NT2/D1 (cell line): ENCODE results near the gene TACC2.

ENCODE experiments used
- SUZ12 ChIP-seq: IDR thresholded peaks from 2 replicates; pipeline ENCODE4 v1.6.1; 2011; ENCODE audit not compliant: insufficient read length, insufficient read depth; ENCODE audit errors: extremely low read depth
- YY1 ChIP-seq: IDR thresholded peaks from 2 replicates; pipeline ENCODE4 v1.6.1; 2011; ENCODE audit not compliant: insufficient read length, insufficient read depth
- ZNF274 ChIP-seq: IDR thresholded peaks from 2 replicates; pipeline ENCODE4 v1.6.1; 2011; ENCODE audit warnings: mild to moderate bottlenecking, low read depth, low read length

DNA sequence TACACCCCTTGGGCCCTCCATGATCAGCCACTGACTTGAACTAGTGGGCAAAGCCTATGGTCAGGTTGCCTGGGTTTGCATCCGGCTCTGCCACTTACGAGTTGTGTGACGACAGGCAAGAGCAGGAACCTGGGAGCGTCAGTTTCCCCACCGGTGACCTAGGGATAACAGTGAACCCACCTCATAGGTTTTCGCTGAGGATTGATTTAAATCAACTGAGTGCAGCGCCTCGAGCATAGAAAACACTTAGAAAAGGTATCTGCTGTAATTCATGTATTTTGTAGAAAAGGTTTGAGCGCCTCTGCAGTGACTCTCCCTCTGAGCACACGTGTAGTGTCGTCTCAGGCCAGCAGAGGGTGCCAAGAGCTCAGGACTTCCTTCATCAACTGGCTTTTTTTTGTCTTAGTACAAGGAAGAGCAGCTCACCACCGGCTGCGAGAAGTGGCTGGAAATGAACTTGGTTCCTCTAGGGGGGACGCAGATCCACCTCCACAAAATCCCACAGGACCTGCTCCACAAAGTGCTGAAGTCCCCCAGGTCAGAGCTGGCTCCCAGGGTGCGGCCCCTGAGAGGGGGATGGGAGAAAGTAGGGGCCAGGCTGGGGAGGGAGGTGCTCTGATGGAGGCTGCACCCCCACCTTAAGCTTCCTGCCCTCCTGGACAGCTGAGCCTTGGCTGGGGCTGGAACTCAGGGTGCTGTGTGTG is 309.8 kb downstream of the TACC2 start:
- TF ChIP-seq ZNF274 (no peak), YY1 (no peak), SUZ12 (no peak)
